ENCODE data around the gene GNA15. TPM values are rescaled to one million over a fixed set of nuclear protein-coding genes. Genes with fewer than 3 reads are reported as not detected.

GNA15 gene
- polyA plus RNA-seq, 3 donors, result 38.7 to 45.0 (median 41.3) TPM

DNA sequence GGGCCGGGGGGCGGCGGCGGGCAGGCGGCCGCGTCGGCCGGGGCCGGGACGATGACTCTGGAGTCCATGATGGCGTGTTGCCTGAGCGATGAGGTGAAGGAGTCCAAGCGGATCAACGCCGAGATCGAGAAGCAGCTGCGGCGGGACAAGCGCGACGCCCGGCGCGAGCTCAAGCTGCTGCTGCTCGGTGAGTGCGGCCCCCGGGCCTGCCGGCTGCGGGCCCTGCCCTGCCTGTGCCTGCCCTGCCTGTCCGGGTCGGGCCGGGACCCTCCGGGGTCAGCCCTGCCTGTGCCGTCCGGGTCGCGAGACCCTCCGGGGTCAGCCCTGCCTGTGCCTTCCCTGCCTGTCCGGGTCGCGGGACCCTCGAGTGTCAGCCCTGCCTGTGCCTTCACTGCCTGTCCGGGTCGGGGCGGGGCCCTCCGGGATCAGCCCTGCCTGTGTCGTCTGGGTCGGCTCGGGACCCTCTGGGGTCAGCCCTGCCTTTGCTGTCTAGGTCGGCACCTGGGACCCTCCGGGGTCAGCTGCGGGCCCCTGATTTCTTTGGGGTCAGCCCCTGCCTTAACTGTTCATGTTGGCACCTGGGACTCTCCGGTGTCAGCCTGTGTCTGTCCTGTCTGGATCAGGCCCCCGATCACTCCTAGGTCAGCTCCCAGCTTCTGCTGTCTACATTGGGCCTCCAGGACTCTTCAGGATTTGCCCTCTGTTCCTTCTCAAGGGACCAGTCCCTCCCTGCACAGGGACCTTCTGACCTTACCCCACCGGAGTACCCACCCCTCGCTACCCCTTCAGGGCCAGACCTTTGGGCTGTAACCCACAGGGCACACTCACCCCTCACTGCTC lies 41.0 kb upstream of the GNA15 start:
- Mint-ChIP-seq H3K36me3 (peaks cover 2 to 5% of the 10 kb centered on the region in 2 donors), H3K4me3 (peak overlapping the region; percentile 81 to 88), H3K27me3 (ENCODE audit: low read depth in 3 of 3) (peaks cover 37 to 85% (median 64%) of the 10 kb centered on the region in 3 donors), H3K27ac (peak overlapping the region in 2 of 7 donors; percentile 19 to 63), H3K4me1 (peaks cover 29% of the 10 kb centered on the region), H3K9me3 (peaks cover 0 to 19% (median 6%) of the 10 kb centered on the region in 7 donors)
- 4% methylated on average over 53 of the region's 57 CpGs for WGBS (ENCODE audit: insufficient coverage)
- Histone ChIP-seq H3K27me3 (ENCODE audit: control insufficient read depth in 2 of 2, insufficient read depth in 2 of 2, low read length in 2 of 2) (peaks cover 10 to 62% of the 10 kb centered on the region in 2 donors), H3K27ac (ENCODE audit: low read depth in 1 of 2, low read length in 2 of 2) (no peak overlapping the region), H3K4me2 (replicated peaks; ENCODE audit: extremely low read depth, low read length, poor library complexity, severe bottlenecking) (peak overlapping the region; percentile 95), H4K20me1 (ENCODE audit: insufficient read depth, low read length) (peaks cover 36% of the 10 kb centered on the region), H3K9ac (ENCODE audit: insufficient read depth, low read length, poor library complexity, severe bottlenecking) (peak overlapping the region; percentile 72), H3K9me3 (replicated peaks in 1 of 2; ENCODE audit: control insufficient read depth in 1 of 2, insufficient read depth in 1 of 2, low read length in 2 of 2) (peaks cover 0 to 5% of the 10 kb centered on the region in 2 donors), H3K36me3 (replicated peaks in 1 of 2; ENCODE audit: control insufficient read depth in 1 of 2, insufficient read depth in 2 of 2, low read length in 2 of 2) (no peaks in the 10 kb centered on the region), H2AFZ (ENCODE audit: insufficient read depth, low read depth, low read length, poor library complexity, severe bottlenecking) (peak overlapping the region; percentile 74), H3K79me2 (ENCODE audit: insufficient read depth, low read length) (no peaks in the 10 kb centered on the region), H3K4me3 (replicated peaks in 1 of 3; ENCODE audit: low read depth in 2 of 3, low read length in 3 of 3) (peak overlapping the region; percentile 46 to 79 (median 47)), H3K4me1 (ENCODE audit: control insufficient read depth in 1 of 2, insufficient read depth in 2 of 2, low read length in 2 of 2) (peaks cover 30 to 34% of the 10 kb centered on the region in 2 donors)
- intact Hi-C loops (cut with micrococcal nuclease), result no loop called here
- TF ChIP-seq CTCF (IDR thresholded peaks at IDR 0.05), result no peak
- peak in 2 of 3 donors; percentile 9 to 12 for DNase-seq

- H3K9me3 Mint-ChIP-seq, result peaks cover 0 to 19% (median 6%) of the 10 kb centered on the region in 7 donors
- peaks cover 10 to 67% of the 10 kb centered on the region in 2 donors for H3K27me3 ChIP-seq (ENCODE audit: control insufficient read depth in 2 of 2, insufficient read depth in 2 of 2, low read length in 2 of 2)
- H3K79me2 ChIP-seq (ENCODE audit: insufficient read depth, low read length), result no peaks in the 10 kb centered on the region
- peak overlapping the region; percentile 74 for H2AFZ ChIP-seq (ENCODE audit: insufficient read depth, low read depth, low read length, poor library complexity, severe bottlenecking)
- peaks cover 30 to 34% of the 10 kb centered on the region in 2 donors for H3K4me1 ChIP-seq (ENCODE audit: control insufficient read depth in 1 of 2, insufficient read depth in 2 of 2, low read length in 2 of 2)
- peaks cover 2 to 5% of the 10 kb centered on the region in 2 donors for H3K36me3 Mint-ChIP-seq
- no peaks in the 10 kb centered on the region for H3K36me3 ChIP-seq (replicated peaks in 1 of 2; ENCODE audit: control insufficient read depth in 1 of 2, insufficient read depth in 2 of 2, low read length in 2 of 2)
- intact Hi-C loops (cut with micrococcal nuclease), result no loop called here
- peak overlapping the region; percentile 72 for H3K9ac ChIP-seq (ENCODE audit: insufficient read depth, low read length, poor library complexity, severe bottlenecking)
- WGBS (ENCODE audit: insufficient coverage), result 5% methylated on average over 22 of the region's 31 CpGs
- DNase-seq, result peak; percentile 18 to 61 (median 59)
- peak overlapping the region in 2 of 3 experiments; percentile 47 to 79 for H3K4me3 ChIP-seq (replicated peaks in 1 of 3; ENCODE audit: low read depth in 2 of 3, low read length in 3 of 3)
- peaks cover 0 to 5% of the 10 kb centered on the region in 2 donors for H3K9me3 ChIP-seq (replicated peaks in 1 of 2; ENCODE audit: control insufficient read depth in 1 of 2, insufficient read depth in 1 of 2, low read length in 2 of 2)
- H3K27ac ChIP-seq (ENCODE audit: low read depth in 1 of 2, low read length in 2 of 2), result no peak overlapping the region
- peak overlapping the region; percentile 95 for H3K4me2 ChIP-seq (replicated peaks; ENCODE audit: extremely low read depth, low read length, poor library complexity, severe bottlenecking)
- peak overlapping the region; percentile 81 to 88 for H3K4me3 Mint-ChIP-seq
- H3K27me3 Mint-ChIP-seq (ENCODE audit: low read depth in 3 of 3), result peaks cover 37 to 84% (median 66%) of the 10 kb centered on the region in 3 donors
- peak overlapping the region in 1 of 7 donors; percentile 19 for H3K27ac Mint-ChIP-seq
- peaks cover 30% of the 10 kb centered on the region for H3K4me1 Mint-ChIP-seq
- peaks cover 41% of the 10 kb centered on the region for H4K20me1 ChIP-seq (ENCODE audit: insufficient read depth, low read length)
- no peak for TF ChIP-seq CTCF (IDR thresholded peaks at IDR 0.05)
Measured at GRCh38 chr19:3095441-3096191, 40.2 kb upstream of the GNA15 start.
